GM21723 (cell line): ENCODE measurements around the gene FERMT1.
"Not testable (repeated sequence)": the region's sequence is repeated elsewhere in the genome, so short reads cannot be mapped to it uniquely, and the experiment has no call there.

Experiments
- ATAC-seq: cut with Tn5 transposase; IDR thresholded peaks from one replicate; pipeline ENCODE4 v1.9.1; 2021; ENCODE audit warnings: mild to moderate bottlenecking, moderate library complexity; ENCODE audit not compliant: unreplicated experiment

The FERMT1 gene

GRCh38 chr20:6120491-6120988 is 2.3 kb downstream of the FERMT1 start:
- no peak for ATAC-seq

GRCh38 chr20:6116758-6117157 is 6.1 kb downstream of the FERMT1 start:
- no peak for ATAC-seq

- no peak for ATAC-seq
Measured at GRCh38 chr20:6115221-6115895, 7.5 kb downstream of the FERMT1 start.

GRCh38 chr20:6114696-6115095 is 8.1 kb downstream of the FERMT1 start:
- ATAC-seq: no peak

GRCh38 chr20:6113951-6114350 is 8.9 kb downstream of the FERMT1 start:
- ATAC-seq: no peak

- not testable (repeated sequence) for ATAC-seq
Measured at GRCh38 chr20:6112965-6113364, 9.9 kb downstream of the FERMT1 start.

- no peak for ATAC-seq
Measured at GRCh38 chr20:6108330-6108729, 14.5 kb downstream of the FERMT1 start.

- ATAC-seq: no peak
Measured at GRCh38 chr20:6104493-6105188, 18.2 kb downstream of the FERMT1 start.

- no peak for ATAC-seq
Measured at GRCh38 chr20:6103301-6103700, 19.5 kb downstream of the FERMT1 start.

GRCh38 chr20:6101346-6101745 is 21.5 kb downstream of the FERMT1 start:
- ATAC-seq: no peak

- no peak for ATAC-seq
Measured at GRCh38 chr20:6100246-6100645, 22.6 kb downstream of the FERMT1 start.

- ATAC-seq: no peak
Measured at GRCh38 chr20:6099819-6100218, 23.0 kb downstream of the FERMT1 start.

GRCh38 chr20:6095409-6095808 is 27.4 kb downstream of the FERMT1 start:
- no peak for ATAC-seq

- ATAC-seq: no peak
Measured at GRCh38 chr20:6094565-6094964, 28.3 kb downstream of the FERMT1 start.

GRCh38 chr20:6094063-6094462 is 28.8 kb downstream of the FERMT1 start:
- no peak for ATAC-seq

- ATAC-seq: no peak
Measured at GRCh38 chr20:6091661-6092060, 31.2 kb downstream of the FERMT1 start.

GRCh38 chr20:6086868-6087267 is 36.0 kb downstream of the FERMT1 start:
- no peak for ATAC-seq

GRCh38 chr20:6083926-6084325 is 38.9 kb downstream of the FERMT1 start:
- ATAC-seq: no peak

GRCh38 chr20:6081236-6081635 is 41.6 kb downstream of the FERMT1 start:
- ATAC-seq: no peak

- ATAC-seq: no peak
Measured at GRCh38 chr20:6079016-6079415, 43.8 kb downstream of the FERMT1 start.

GRCh38 chr20:6075428-6076219 is 47.2 kb downstream of the FERMT1 start:
- ATAC-seq: no peak

- ATAC-seq: no peak
Measured at GRCh38 chr20:6074784-6075183, 48.0 kb downstream of the FERMT1 start.
